Tibial nerve (tissue), 4 donors: Measurements from ENCODE around the gene NTRK2. TPM values are rescaled to one million over a fixed set of nuclear protein-coding genes. Genes with fewer than 3 reads are reported as not detected.

Experiments used
- DNase-seq, 2 donors: peaks; one replicate each; pipeline ENCODE4 v3.0.0-alpha.2; 2019; ENCODE audit warnings: low spot score in 2 of 2
- H3K27ac ChIP-seq, 4 donors: fragments of 200-600 bp; sonication (generic) in 3 of 4; one replicate each; pipeline ENCODE4 v1.5.1; 2017 to 2019; ENCODE audit warnings: mild to moderate bottlenecking in 1 of 4
- H3K27me3 ChIP-seq, 2 donors: fragments of 200-600 bp; sonication (generic) in 1 of 2; one replicate each; pipeline versions ENCODE4 v1.5.1 to v1.6.0; 2017 to 2019
- H3K36me3 ChIP-seq, 3 donors: fragments of 200-600 bp; sonication (generic); one replicate each; pipeline ENCODE4 v1.5.1; 2018 to 2019
- H3K4me1 ChIP-seq, 4 donors: fragments of 200-600 bp; sonication (generic) in 3 of 4; one replicate each; pipeline ENCODE4 v1.5.1; 2017 to 2019
- H3K4me3 ChIP-seq, 4 donors: fragments of 200-600 bp; sonication (generic) in 3 of 4; one replicate each; pipeline ENCODE4 v1.5.1; 2017 to 2019; ENCODE audit warnings: mild to moderate bottlenecking in 1 of 4, moderate library complexity in 1 of 4
- H3K9me3 ChIP-seq, 4 donors: fragments of 200-600 bp; sonication (generic) in 3 of 4; one replicate each; pipeline ENCODE4 v1.5.1; 2017 to 2019
- CTCF ChIP-seq, 5 experiments: fragments of 200-600 bp in 3 of 5; fragments of 450-650 bp in 2 of 5; sonication (generic) in 3 of 5; IDR thresholded peaks; one replicate each; pipeline ENCODE4 v1.5.1; 2016 to 2019; ENCODE audit warnings: antibody characterized with exemption in 5 of 5, mild to moderate bottlenecking in 3 of 5, moderate library complexity in 2 of 5
- EP300 ChIP-seq, 2 donors: sonication (generic); formaldehyde crosslinking; IDR thresholded peaks; one replicate each; pipeline ENCODE4 v1.6.1; 2017; ENCODE audit warnings: antibody characterized with exemption in 2 of 2, mild to moderate bottlenecking in 1 of 2
- POLR2A ChIP-seq, 2 donors: fragments of 450-650 bp; IDR thresholded peaks; one replicate each; pipeline ENCODE4 v1.6.1; 2017; ENCODE audit warnings: antibody characterized with exemption in 2 of 2, mild to moderate bottlenecking in 2 of 2, moderate library complexity in 2 of 2
- WGBS, 2 donors: methylation state at CpG; one replicate each; pipeline ENCODE4 v1.1.5; 2018; 5-methylcytosine and 5-hydroxymethylcytosine counted together
- total RNA-seq, 4 donors: library from RNA; depleted of rRNA; stranded (reverse); fragments of >200 nt; gene quantifications; one replicate each; pipeline ENCODE4 v1.1.0, GENCODE V29; 2016

Gene NTRK2
- total RNA-seq, 4 donors from 2014 or later, result 46.7 to 83.4 (median 69.5) TPM

GRCh38 chr9:84785792-84786547 is 116.4 kb downstream of the NTRK2 start:
- peaks cover 0 to 16% (median 0%) of the 10 kb centered on the region in 4 donors for H3K4me1 ChIP-seq
- no peak for TF ChIP-seq CTCF (IDR thresholded peaks at IDR 0.05)
- no peak for TF ChIP-seq POLR2A (IDR thresholded peaks at IDR 0.05)
- no peak for TF ChIP-seq EP300 (IDR thresholded peaks at IDR 0.05)
- H3K36me3 ChIP-seq, result no peaks in the 10 kb centered on the region
- peaks cover 0 to 6% (median 0%) of the 10 kb centered on the region in 4 donors for H3K9me3 ChIP-seq
- WGBS, 2 donors, result 69 to 76% methylated on average over 4 of the region's 4 CpGs
- no peak overlapping the region for H3K27ac ChIP-seq
- no peak overlapping the region for H3K4me3 ChIP-seq
- no peaks in the 10 kb centered on the region for H3K27me3 ChIP-seq
- DNase-seq, result no peak

- Histone ChIP-seq H3K36me3 (no peaks in the 10 kb centered on the region), H3K4me1 (peaks cover 0 to 29% (median 2%) of the 10 kb centered on the region in 4 donors), H3K9me3 (peaks cover 0 to 7% (median 0%) of the 10 kb centered on the region in 4 donors), H3K4me3 (no peak overlapping the region), H3K27me3 (no peaks in the 10 kb centered on the region), H3K27ac (no peak overlapping the region)
- no peak for TF ChIP-seq EP300 (IDR thresholded peaks at IDR 0.05)
- no peak for TF ChIP-seq POLR2A (IDR thresholded peaks at IDR 0.05)
- no peak for TF ChIP-seq CTCF (IDR thresholded peaks at IDR 0.05)
- DNase-seq, result no peak
- whole genome bisulfite sequencing, 2 donors, result 93 to 94% methylated on average over 5 of the region's 5 CpGs
These were observed 119.4 kb downstream of the NTRK2 start for GRCh38 chr9:84788803-84789462.

GRCh38 chr9:84789463-84789830 is 119.9 kb downstream of the NTRK2 start:
- Histone ChIP-seq H3K27me3 (no peaks in the 10 kb centered on the region), H3K4me1 (peaks cover 0 to 29% (median 2%) of the 10 kb centered on the region in 4 donors), H3K9me3 (peaks cover 0 to 7% (median 0%) of the 10 kb centered on the region in 4 donors), H3K36me3 (no peaks in the 10 kb centered on the region), H3K4me3 (no peak overlapping the region), H3K27ac (no peak overlapping the region)
- 85 to 91% methylated on average over 5 of the region's 5 CpGs for WGBS, 2 donors
- no peak for DNase-seq
- no peak for TF ChIP-seq CTCF (IDR thresholded peaks at IDR 0.05)
- no peak for TF ChIP-seq POLR2A (IDR thresholded peaks at IDR 0.05)
- no peak for TF ChIP-seq EP300 (IDR thresholded peaks at IDR 0.05)

- DNase-seq, result no peak
- Histone ChIP-seq H3K27me3 (no peaks in the 10 kb centered on the region), H3K9me3 (peaks cover 0 to 7% (median 0%) of the 10 kb centered on the region in 4 donors), H3K36me3 (no peaks in the 10 kb centered on the region), H3K4me1 (peaks cover 0 to 29% (median 2%) of the 10 kb centered on the region in 4 donors), H3K27ac (no peak overlapping the region), H3K4me3 (no peak overlapping the region)
- TF ChIP-seq CTCF (IDR thresholded peaks at IDR 0.05) (no peak), POLR2A (IDR thresholded peaks at IDR 0.05) (no peak), EP300 (IDR thresholded peaks at IDR 0.05) (no peak)
- WGBS, 2 donors, result 29 to 33% methylated on average over 2 of the region's 2 CpGs
These were observed 122.1 kb downstream of the NTRK2 start for GRCh38 chr9:84791643-84792042.

GRCh38 chr9:84793251-84793650 is 123.7 kb downstream of the NTRK2 start:
- no peak for TF ChIP-seq POLR2A (IDR thresholded peaks at IDR 0.05)
- TF ChIP-seq EP300 (IDR thresholded peaks at IDR 0.05), result no peak
- no peak for TF ChIP-seq CTCF (IDR thresholded peaks at IDR 0.05)
- H3K27ac ChIP-seq, result no peak overlapping the region
- H3K9me3 ChIP-seq, result peaks cover 0 to 7% (median 0%) of the 10 kb centered on the region in 4 donors
- 80 to 85% methylated on average over 3 of the region's 3 CpGs for WGBS, 2 donors
- H3K27me3 ChIP-seq, result no peaks in the 10 kb centered on the region
- peaks cover 0 to 29% (median 2%) of the 10 kb centered on the region in 4 donors for H3K4me1 ChIP-seq
- DNase-seq, result no peak
- no peak overlapping the region for H3K4me3 ChIP-seq
- H3K36me3 ChIP-seq, result no peaks in the 10 kb centered on the region
